Esophagus squamous epithelium (tissue), 5 donors: Measurements from ENCODE around the gene PTPRN2. TPM values are rescaled to one million over a fixed set of nuclear protein-coding genes. Genes with fewer than 3 reads are reported as not detected.

ENCODE experiments used
- DNase-seq: peaks from one replicate; lab custom pipeline; 2025; lab: John Stamatoyannopoulos, UW
- H3K27ac ChIP-seq, 4 donors: fragments of 200-600 bp; sonication (generic); one replicate each; pipeline ENCODE4 v1.5.1; 2016 to 2019; ENCODE audit warnings: mild to moderate bottlenecking in 1 of 4
- H3K27me3 ChIP-seq, 4 donors: fragments of 200-600 bp; sonication (generic); 1 replicate in 3 of 4; 2 replicates in 1 of 4; pipeline versions ENCODE4 v1.5.1 to v1.6.0; 2017 to 2021; ENCODE audit warnings: antibody characterized with exemption in 1 of 4
- H3K36me3 ChIP-seq, 3 donors: fragments of 200-600 bp; sonication (generic); one replicate each; pipeline ENCODE4 v1.5.1; 2016 to 2019
- H3K4me1 ChIP-seq, 3 donors: fragments of 200-600 bp; sonication (generic); one replicate each; pipeline ENCODE4 v1.5.1; 2017 to 2019
- H3K4me3 ChIP-seq, 4 donors: fragments of 200-600 bp; sonication (generic); 1 replicate in 3 of 4; 2 replicates in 1 of 4; pipeline ENCODE4 v1.5.1; 2016 to 2019; ENCODE audit warnings: mild to moderate bottlenecking in 2 of 4, moderate library complexity in 1 of 4
- H3K9me3 ChIP-seq, 3 donors: fragments of 200-600 bp; sonication (generic); one replicate each; pipeline ENCODE4 v1.5.1; 2016 to 2019
- POLR2A ChIP-seq, 4 donors: fragments of 450-650 bp; IDR thresholded peaks; one replicate each; pipeline ENCODE4 v1.6.1; 2017; ENCODE audit warnings: antibody characterized with exemption in 4 of 4, mild to moderate bottlenecking in 4 of 4, moderate library complexity in 3 of 4
- WGBS, 2 donors: methylation state at CpG; one replicate each; pipeline ENCODE4 v1.1.5; 2018; 5-methylcytosine and 5-hydroxymethylcytosine counted together
- intact Hi-C: fragments of 100-400 bp; cut with DNase I; formaldehyde crosslinking; loops from one replicate; pipeline ENCODE4 v1.15.0; 2022
- total RNA-seq, 4 donors: library from RNA; depleted of rRNA; stranded (reverse); fragments of >200 nt; gene quantifications; one replicate each; pipeline ENCODE4 v1.1.0, GENCODE V29; 2016
- TF ChIP-seq, protein P1 (sequence below), 6 experiments: fragments of 450-650 bp in 4 of 6; fragments of 200-600 bp in 2 of 6; sonication (generic) in 2 of 6; IDR thresholded peaks; one replicate each; pipeline ENCODE4 v1.5.1; 2016 to 2019; ENCODE audit warnings: antibody characterized with exemption in 6 of 6, mild to moderate bottlenecking in 4 of 6, moderate library complexity in 4 of 6
- donor health status: DM: yes; HTN: yes; CAD: no.

Gene PTPRN2
- total RNA-seq, 4 donors from 2014 or later: 0.38 to 2.7 (median 1.0) TPM

DNA sequence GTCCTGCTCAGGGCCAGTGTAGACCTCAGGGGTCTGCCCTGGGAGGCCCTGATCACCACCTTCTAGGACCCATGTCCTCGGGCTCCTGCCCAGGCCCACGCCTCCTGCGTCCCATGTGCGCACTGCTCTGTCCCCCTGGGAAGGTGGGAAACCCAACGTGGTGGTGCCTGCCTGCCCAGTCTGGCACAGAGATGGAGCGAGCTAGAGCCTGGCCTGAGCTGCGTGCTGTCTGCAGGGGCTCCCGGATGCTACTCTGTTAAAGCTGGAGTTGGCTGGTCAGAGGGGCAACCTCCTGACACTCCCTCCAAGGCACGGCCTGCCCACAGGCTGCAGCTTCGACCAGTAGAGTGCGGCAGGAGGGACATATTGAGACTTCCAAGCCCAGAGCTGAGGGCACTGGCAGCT lies 1079.1 kb downstream of the PTPRN2 start:
- WGBS, 2 donors: 56 to 57% methylated on average over 3 to 6 of the region's 11 CpGs
- no peaks in the 10 kb centered on the region for H3K36me3 ChIP-seq
- H3K4me3 ChIP-seq: no peak overlapping the region
- intact Hi-C loops: no loop called here
- H3K4me1 ChIP-seq: no peaks in the 10 kb centered on the region
- no peak for DNase-seq
- H3K27me3 ChIP-seq: peaks cover 0 to 29% (median 0%) of the 10 kb centered on the region in 4 donors
- peaks cover 0 to 7% (median 0%) of the 10 kb centered on the region in 3 donors for H3K9me3 ChIP-seq
- H3K27ac ChIP-seq: no peak overlapping the region
- no peak for TF ChIP-seq POLR2A (IDR thresholded peaks at IDR 0.05)
- TF ChIP-seq, protein P1, sequence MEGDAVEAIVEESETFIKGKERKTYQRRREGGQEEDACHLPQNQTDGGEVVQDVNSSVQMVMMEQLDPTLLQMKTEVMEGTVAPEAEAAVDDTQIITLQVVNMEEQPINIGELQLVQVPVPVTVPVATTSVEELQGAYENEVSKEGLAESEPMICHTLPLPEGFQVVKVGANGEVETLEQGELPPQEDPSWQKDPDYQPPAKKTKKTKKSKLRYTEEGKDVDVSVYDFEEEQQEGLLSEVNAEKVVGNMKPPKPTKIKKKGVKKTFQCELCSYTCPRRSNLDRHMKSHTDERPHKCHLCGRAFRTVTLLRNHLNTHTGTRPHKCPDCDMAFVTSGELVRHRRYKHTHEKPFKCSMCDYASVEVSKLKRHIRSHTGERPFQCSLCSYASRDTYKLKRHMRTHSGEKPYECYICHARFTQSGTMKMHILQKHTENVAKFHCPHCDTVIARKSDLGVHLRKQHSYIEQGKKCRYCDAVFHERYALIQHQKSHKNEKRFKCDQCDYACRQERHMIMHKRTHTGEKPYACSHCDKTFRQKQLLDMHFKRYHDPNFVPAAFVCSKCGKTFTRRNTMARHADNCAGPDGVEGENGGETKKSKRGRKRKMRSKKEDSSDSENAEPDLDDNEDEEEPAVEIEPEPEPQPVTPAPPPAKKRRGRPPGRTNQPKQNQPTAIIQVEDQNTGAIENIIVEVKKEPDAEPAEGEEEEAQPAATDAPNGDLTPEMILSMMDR (IDR thresholded peaks at IDR 0.05): no peak

DNA sequence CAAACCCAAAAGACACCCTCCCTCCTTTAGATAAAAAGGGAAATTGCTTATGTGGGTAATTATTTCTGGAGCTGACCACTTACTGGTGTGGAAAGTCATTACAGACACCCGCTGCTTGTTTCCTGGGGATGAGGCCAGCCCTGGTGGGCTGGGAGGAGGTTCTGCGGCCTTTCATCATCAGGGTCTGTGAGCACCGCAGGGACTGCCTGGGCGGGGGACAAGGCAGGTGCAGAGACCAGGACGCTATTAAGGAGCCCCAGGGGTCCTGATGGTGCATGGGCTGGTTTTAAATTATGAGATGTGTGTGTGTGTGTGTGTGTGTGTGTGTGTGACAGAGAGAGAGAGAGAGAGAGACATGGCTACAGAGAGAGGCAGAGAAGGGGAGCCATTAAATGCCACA lies 1079.6 kb downstream of the PTPRN2 start:
- no peak for DNase-seq
- Histone ChIP-seq H3K4me1 (no peaks in the 10 kb centered on the region), H3K4me3 (no peak overlapping the region), H3K9me3 (peaks cover 0 to 7% (median 0%) of the 10 kb centered on the region in 3 donors), H3K27me3 (peaks cover 0 to 24% (median 0%) of the 10 kb centered on the region in 4 donors), H3K36me3 (no peaks in the 10 kb centered on the region), H3K27ac (no peak overlapping the region)
- no peak for TF ChIP-seq POLR2A (IDR thresholded peaks at IDR 0.05)
- TF ChIP-seq, protein P1 (IDR thresholded peaks at IDR 0.05): no peak
- intact Hi-C loops: no loop called here
- 52 to 67% methylated on average over 3 of the region's 5 CpGs for WGBS, 2 donors

DNA sequence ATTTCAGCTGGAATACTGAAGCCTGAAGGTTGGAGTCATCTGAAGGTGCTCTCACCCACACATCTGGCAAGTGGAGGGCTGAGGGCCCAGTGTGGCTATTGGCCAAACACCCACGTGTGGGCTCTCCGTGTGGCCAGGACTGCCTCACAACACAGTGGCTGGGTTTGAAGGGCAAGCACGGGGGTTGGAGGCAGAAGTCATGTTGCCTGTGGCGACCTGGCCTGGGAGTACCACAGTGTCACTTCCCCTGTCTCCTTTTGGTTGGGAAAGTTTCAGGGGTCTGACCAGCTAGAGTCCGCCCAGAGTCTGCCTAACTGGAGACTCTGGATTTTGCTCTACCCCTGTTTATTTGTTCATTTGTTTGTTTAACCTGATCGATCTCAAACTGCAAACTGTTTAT lies 1081.4 kb downstream of the PTPRN2 start:
- Histone ChIP-seq H3K9me3 (peaks cover 0 to 7% (median 0%) of the 10 kb centered on the region in 3 donors), H3K27ac (no peak overlapping the region), H3K36me3 (no peaks in the 10 kb centered on the region), H3K4me3 (no peak overlapping the region), H3K4me1 (no peaks in the 10 kb centered on the region), H3K27me3 (peaks cover 0 to 29% (median 0%) of the 10 kb centered on the region in 4 donors)
- TF ChIP-seq POLR2A (IDR thresholded peaks at IDR 0.05): no peak
- TF ChIP-seq, protein P1 (IDR thresholded peaks at IDR 0.05): no peak
- WGBS, 2 donors: 54 to 66% methylated on average over 4 to 6 of the region's 6 CpGs
- no peak for DNase-seq
- intact Hi-C loops: no loop called here

DNA sequence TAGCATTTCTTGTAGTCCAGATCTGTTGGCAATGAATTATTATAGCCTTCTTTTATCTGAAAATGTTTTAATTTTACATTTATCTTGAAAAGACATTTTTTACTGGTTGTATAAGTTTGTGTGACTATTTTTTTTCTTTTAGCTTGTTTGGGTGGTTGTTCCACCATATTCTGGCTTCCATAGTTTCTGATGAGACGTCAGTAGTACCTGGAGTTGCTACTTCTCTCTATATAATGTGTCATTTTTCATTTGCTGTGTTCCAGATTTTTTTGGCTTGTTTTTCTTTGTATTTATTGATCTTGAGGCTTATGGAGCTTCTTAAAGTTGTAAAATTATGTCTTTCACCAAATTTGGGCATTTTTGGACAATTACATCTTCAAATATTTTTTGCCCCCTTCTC lies 1082.0 kb downstream of the PTPRN2 start:
- Histone ChIP-seq H3K4me3 (no peak overlapping the region), H3K36me3 (no peaks in the 10 kb centered on the region), H3K27me3 (peaks cover 0 to 29% (median 0%) of the 10 kb centered on the region in 4 donors), H3K4me1 (no peaks in the 10 kb centered on the region), H3K9me3 (peaks cover 0 to 7% (median 0%) of the 10 kb centered on the region in 3 donors), H3K27ac (no peak overlapping the region)
- DNase-seq: no peak
- 67 to 74% methylated on average over 1 of the region's 1 CpG for WGBS, 2 donors
- intact Hi-C loops: no loop called here
- TF ChIP-seq, protein P1 (IDR thresholded peaks at IDR 0.05): no peak
- no peak for TF ChIP-seq POLR2A (IDR thresholded peaks at IDR 0.05)

DNA sequence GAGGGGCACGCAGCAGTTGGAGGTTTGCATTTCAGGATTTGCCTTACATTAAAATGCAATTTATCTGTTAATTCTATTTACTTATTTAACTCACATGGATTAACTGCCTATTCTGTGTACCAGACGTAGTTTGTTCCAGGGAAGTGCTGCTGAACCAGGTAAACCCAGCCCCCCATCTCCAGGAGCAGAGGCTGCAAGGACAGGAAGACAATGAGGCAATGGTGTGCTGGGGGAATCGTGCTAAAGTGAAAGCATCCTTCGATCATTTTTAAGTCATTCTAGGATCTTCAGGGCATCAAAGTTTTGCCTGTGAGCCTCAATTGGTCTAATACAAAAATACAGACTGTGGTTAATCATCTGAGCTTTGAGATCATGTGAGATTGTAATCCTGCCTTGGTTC lies 1084.4 kb downstream of the PTPRN2 start:
- peaks cover 0 to 24% (median 0%) of the 10 kb centered on the region in 4 donors for H3K27me3 ChIP-seq
- intact Hi-C loops: no loop called here
- 45 to 56% methylated on average over 4 of the region's 4 CpGs for WGBS, 2 donors
- peak overlapping the region in 1 of 4 donors; percentile 40 for H3K4me3 ChIP-seq
- no peak for DNase-seq
- H3K9me3 ChIP-seq: peaks cover 0 to 7% (median 0%) of the 10 kb centered on the region in 3 donors
- H3K27ac ChIP-seq: peak overlapping the region in 1 of 4 donors; percentile 40
- TF ChIP-seq POLR2A (IDR thresholded peaks at IDR 0.05): no peak
- TF ChIP-seq, protein P1 (IDR thresholded peaks at IDR 0.05): no peak
- no peaks in the 10 kb centered on the region for H3K4me1 ChIP-seq
- no peaks in the 10 kb centered on the region for H3K36me3 ChIP-seq
